Keratinocyte (primary cell): Measurements from ENCODE around the gene SIGMAR1. TPM values are rescaled to one million over a fixed set of nuclear protein-coding genes. Genes with fewer than 3 reads are reported as not detected.
A peak's percentile ranks its signal among the peaks of the same experiment; 100 is the strongest.

Experiments
- DNase-seq: peaks from one replicate; pipeline ENCODE4 v3.0.0-alpha.2; 2011; ENCODE audit warnings: low read depth, missing footprints, low spot score
- FAIRE-seq: peaks from 2 replicates; lab custom pipeline; 2011; peaks lifted over from hg19 to GRCh38; lab: Jason Lieb, UNC
- H2AFZ ChIP-seq: 2 replicates; pipeline ENCODE4 v1.6.0; 2012; ENCODE audit warnings: low read length, control low read depth, inconsistent platforms; ENCODE audit not compliant: control insufficient read depth
- H3K27ac ChIP-seq: 2 replicates; pipeline ENCODE4 v1.5.1; 2011; ENCODE audit warnings: low read length; ENCODE audit not compliant: control insufficient read depth, insufficient read depth
- H3K27me3 ChIP-seq: 3 replicates; pipeline ENCODE4 v1.6.0; 2011; ENCODE audit warnings: low read length; ENCODE audit not compliant: control insufficient read depth, insufficient read depth; ENCODE audit errors: extremely low read depth
- H3K36me3 ChIP-seq, 2 experiments: 2 replicates in 1 of 2; 3 replicates in 1 of 2; pipeline ENCODE4 v1.5.1; 2011; ENCODE audit warnings: low read length in 2 of 2, mild to moderate bottlenecking in 1 of 2; ENCODE audit not compliant: control insufficient read depth in 2 of 2, insufficient read depth in 2 of 2; ENCODE audit errors: extremely low read depth in 1 of 2
- H3K4me1 ChIP-seq: 3 replicates; pipeline ENCODE4 v1.5.1; 2011; ENCODE audit warnings: low read length; ENCODE audit not compliant: control insufficient read depth, insufficient read depth; ENCODE audit errors: extremely low read depth
- H3K4me2 ChIP-seq: 3 replicates; pipeline ENCODE4 v1.6.0; 2011; ENCODE audit warnings: low read depth, low read length; ENCODE audit not compliant: control insufficient read depth, insufficient read depth; ENCODE audit errors: extremely low read depth
- H3K4me3 ChIP-seq, 3 experiments: fragments of 200-600 bp in 1 of 3; sonication (generic) in 1 of 3; 2 replicates in 2 of 3; 3 replicates in 1 of 3; pipeline ENCODE4 v1.5.1; 2011 to 2016; ENCODE audit warnings: low read length in 3 of 3, mild to moderate bottlenecking in 3 of 3, control low read depth in 2 of 3, inconsistent platforms in 1 of 3, low read depth in 1 of 3, mixed read lengths in 1 of 3, mixed run types in 1 of 3, moderate library complexity in 1 of 3; ENCODE audit not compliant: control insufficient read depth in 2 of 3, insufficient read depth in 2 of 3; ENCODE audit errors: extremely low read depth in 1 of 3
- H3K79me2 ChIP-seq: 2 replicates; pipeline ENCODE4 v1.6.0; 2012; ENCODE audit warnings: low read length; ENCODE audit not compliant: control insufficient read depth, insufficient read depth
- H3K9ac ChIP-seq: 3 replicates; pipeline ENCODE4 v1.6.0; 2011; ENCODE audit warnings: low read length; ENCODE audit not compliant: control insufficient read depth, insufficient read depth; ENCODE audit errors: extremely low read depth
- H3K9me1 ChIP-seq: 3 replicates; pipeline ENCODE4 v1.6.0; 2011; ENCODE audit warnings: low read length; ENCODE audit not compliant: control insufficient read depth, insufficient read depth; ENCODE audit errors: extremely low read depth
- H3K9me3 ChIP-seq: 2 replicates; pipeline ENCODE4 v1.5.1; 2012; ENCODE audit warnings: low read depth, low read length; ENCODE audit not compliant: control insufficient read depth
- H4K20me1 ChIP-seq: 3 replicates; pipeline ENCODE4 v1.6.0; 2011; ENCODE audit warnings: low read length; ENCODE audit not compliant: control insufficient read depth, insufficient read depth; ENCODE audit errors: extremely low read depth
- CTCF ChIP-seq, 3 experiments: IDR thresholded peaks in 1 of 3; conservative IDR thresholded peaks in 1 of 3; optimal IDR thresholded peaks in 1 of 3; 2 replicates in 2 of 3; 3 replicates in 1 of 3; pipeline versions ENCODE3 to v1.5.1; 2011; ENCODE audit warnings: low read length in 3 of 3, mild to moderate bottlenecking in 3 of 3, moderate library complexity in 2 of 3, control low read depth in 1 of 3, inconsistent platforms in 1 of 3; ENCODE audit not compliant: insufficient read depth in 2 of 3; ENCODE audit errors: extremely low read depth in 1 of 3
- EZH2 ChIP-seq: IDR thresholded peaks from one replicate; pipeline ENCODE4 v1.6.1; 2012; ENCODE audit warnings: inconsistent platforms, mild to moderate bottlenecking, low read length, moderate library complexity
- dilution Hi-C: fragments of 300-500 bp; cut with MboI; formaldehyde crosslinking; loops from one replicate; pipeline ENCODE4 v1.7.0; 2020; ENCODE audit warnings: low sequenced_read_pairs; ENCODE audit not compliant: extremely low pct_ligation_motif_present
- polyA plus RNA-seq, 5 experiments: library from polyadenylated mRNA; depleted of rRNA in 3 of 5; stranded (reverse) in 3 of 5; stranded (forward) in 1 of 5; unstranded in 1 of 5; fragments of >200 nt; gene quantifications; 1 replicate in 1 of 5; 2 replicates in 3 of 5; 3 replicates in 1 of 5; pipeline versions ENCODE4 v1.2.1 to v1.2.3, GENCODE V29; 2011 to 2012; ENCODE audit warnings: missing spikeins in 2 of 5, low read depth in 1 of 5, low replicate concordance in 1 of 5

The SIGMAR1 gene
- polyA plus RNA-seq, 1 donor (not counting 4 experiments of a cell fraction or from before 2014, with no cell fraction given), result 74.9 TPM

GRCh38 chr9:34610434-34611206 is 27.0 kb downstream of the SIGMAR1 start:
- peak overlapping the region; percentile 73 to 90 (median 82) for H3K4me3 ChIP-seq
- FAIRE-seq (no peak), DNase-seq (no peak)
- H3K36me3 ChIP-seq, result peaks cover 7 to 8% of the 10 kb centered on the region in 2 experiments
- H3K27me3 ChIP-seq, result no peaks in the 10 kb centered on the region
- peaks cover 13% of the 10 kb centered on the region for H3K79me2 ChIP-seq
- dilution Hi-C loops, result no loop called here
- H2AFZ ChIP-seq, result no peak overlapping the region
- peak overlapping the region; percentile 96 for H3K9ac ChIP-seq
- H3K9me3 ChIP-seq, result no peaks in the 10 kb centered on the region
- H3K9me1 ChIP-seq, result peaks cover 3% of the 10 kb centered on the region
- H3K27ac ChIP-seq, result no peak overlapping the region
- H3K4me2 ChIP-seq, result peak overlapping the region; percentile 97
- TF ChIP-seq EZH2 (no peak), CTCF (optimal IDR thresholded peaks at IDR 0.05 in 1 of 3, IDR thresholded peaks at IDR 0.05 in 1 of 3, conservative IDR thresholded peaks at IDR 0.05 in 1 of 3; ENCODE audit: extremely low read depth in 1 of 3, insufficient read depth in 2 of 3, low read length in 3 of 3) (no peak)
- no peaks in the 10 kb centered on the region for H4K20me1 ChIP-seq
- peaks cover 20% of the 10 kb centered on the region for H3K4me1 ChIP-seq

- H3K36me3 ChIP-seq, result peaks cover 1 to 3% of the 10 kb centered on the region in 2 experiments
- no peak for DNase-seq
- no peaks in the 10 kb centered on the region for H3K27me3 ChIP-seq
- no peak for FAIRE-seq
- H3K4me2 ChIP-seq, result no peak overlapping the region
- no peak for TF ChIP-seq CTCF (optimal IDR thresholded peaks at IDR 0.05 in 1 of 3, IDR thresholded peaks at IDR 0.05 in 1 of 3, conservative IDR thresholded peaks at IDR 0.05 in 1 of 3; ENCODE audit: extremely low read depth in 1 of 3, insufficient read depth in 2 of 3, low read length in 3 of 3)
- no peak for TF ChIP-seq EZH2
- no peak overlapping the region for H3K9ac ChIP-seq
- dilution Hi-C loops, result no loop called here
- H2AFZ ChIP-seq, result no peak overlapping the region
- no peaks in the 10 kb centered on the region for H3K9me1 ChIP-seq
- H3K27ac ChIP-seq, result no peak overlapping the region
- H3K4me3 ChIP-seq, result no peak overlapping the region
- peaks cover 13% of the 10 kb centered on the region for H3K79me2 ChIP-seq
- no peaks in the 10 kb centered on the region for H4K20me1 ChIP-seq
- H3K4me1 ChIP-seq, result peaks cover 13% of the 10 kb centered on the region
- H3K9me3 ChIP-seq, result no peaks in the 10 kb centered on the region
These were observed 30.3 kb downstream of the SIGMAR1 start for GRCh38 chr9:34607331-34607730.
